H1 (cell line): ENCODE results near the gene ARPC4. TPM values are rescaled to one million over a fixed set of nuclear protein-coding genes. Genes with fewer than 3 reads are reported as not detected.

ENCODE experiments used
- CTCF ChIA-PET: fragments of 300-600 bp; sonication (Branson Sonifier 250); formaldehyde crosslinking; loops from one replicate; lab custom pipeline; 2021; ENCODE audit not compliant: partially characterized antibody; lab: Charles Lee
- POLR2A ChIA-PET: fragments of 300-600 bp; sonication (Branson Sonifier 250); formaldehyde crosslinking; loops from one replicate; lab custom pipeline; 2021; ENCODE audit warnings: inconsistent platforms; ENCODE audit not compliant: partially characterized antibody; lab: Charles Lee
- DNase-seq, 2 experiments: peaks; one replicate each; pipeline versions ENCODE4 v3.0.0 to v3.0.0-alpha.2; 2010 to 2022; ENCODE audit warnings: low spot score in 2 of 2, low read depth in 1 of 2, mixed read lengths in 1 of 2
- FAIRE-seq: peaks from 2 replicates; lab custom pipeline; 2011; peaks lifted over from hg19 to GRCh38; lab: Jason Lieb, UNC
- H2AFZ ChIP-seq: 2 replicates; pipeline ENCODE4 v1.8.1; 2012; ENCODE audit warnings: low read length, inconsistent platforms
- H2AK5ac ChIP-seq: 2 replicates; pipeline ENCODE4 v1.6.1; 2013; ENCODE audit warnings: low read depth, low read length
- H2BK120ac ChIP-seq: replicated peaks from 2 replicates; pipeline ENCODE3; 2013; ENCODE audit warnings: low read depth, low read length, inconsistent platforms
- H2BK12ac ChIP-seq: 2 replicates; pipeline ENCODE4 v1.6.1; 2013; ENCODE audit warnings: low read depth, low read length
- H2BK15ac ChIP-seq: 2 replicates; pipeline ENCODE4 v1.6.1; 2013; ENCODE audit warnings: low read length
- H2BK20ac ChIP-seq: 2 replicates; pipeline ENCODE4 v1.6.1; 2013; ENCODE audit warnings: low read length
- H2BK5ac ChIP-seq: 2 replicates; pipeline ENCODE4 v1.6.1; 2013; ENCODE audit warnings: low read depth, low read length
- H3K14ac ChIP-seq: 2 replicates; pipeline ENCODE4 v1.6.1; 2013; ENCODE audit warnings: inconsistent platforms; ENCODE audit not compliant: insufficient read length
- H3K18ac ChIP-seq: 2 replicates; pipeline ENCODE4 v1.6.1; 2013; ENCODE audit warnings: low read length; ENCODE audit errors: extremely low read depth
- H3K23ac ChIP-seq: 2 replicates; pipeline ENCODE4 v1.6.1; 2013; ENCODE audit warnings: inconsistent platforms; ENCODE audit not compliant: insufficient read length
- H3K23me2 ChIP-seq: 2 replicates; pipeline ENCODE4 v1.6.1; 2013; ENCODE audit warnings: low read depth, low read length
- H3K27ac ChIP-seq: 2 replicates; pipeline ENCODE4 v1.6.1; 2011; ENCODE audit warnings: low read depth, low read length, inconsistent platforms
- H3K27me3 ChIP-seq, 4 experiments: replicated peaks in 1 of 4; 1 replicate in 1 of 4; 2 replicates in 3 of 4; pipeline versions ENCODE4 v1.6.1 to v1.8.1; 2011 to 2013; ENCODE audit warnings: low read length in 3 of 4, mild to moderate bottlenecking in 3 of 4, inconsistent platforms in 2 of 4, mixed read lengths in 2 of 4, moderate library complexity in 1 of 4; ENCODE audit not compliant: control insufficient read depth in 3 of 4, insufficient read depth in 3 of 4; ENCODE audit errors: extremely low read depth in 1 of 4
- H3K36me3 ChIP-seq, 4 experiments: 2 replicates each; pipeline versions ENCODE4 v1.6.1 to v1.8.1; 2011 to 2013; ENCODE audit warnings: mild to moderate bottlenecking in 4 of 4, low read length in 3 of 4, moderate library complexity in 2 of 4, control low read depth in 1 of 4, inconsistent platforms in 1 of 4; ENCODE audit not compliant: insufficient read depth in 4 of 4, control insufficient read depth in 2 of 4
- H3K4ac ChIP-seq: replicated peaks from 2 replicates; pipeline ENCODE3; 2013; ENCODE audit warnings: low read length, low read depth, mixed read lengths, inconsistent platforms; ENCODE audit not compliant: insufficient read length
- H3K4me1 ChIP-seq, 4 experiments: replicated peaks in 1 of 4; 1 replicate in 1 of 4; 2 replicates in 3 of 4; pipeline versions ENCODE4 v1.6.1 to v1.8.1; 2011 to 2013; ENCODE audit warnings: low read length in 3 of 4, inconsistent platforms in 2 of 4, mixed read lengths in 1 of 4; ENCODE audit not compliant: insufficient read depth in 4 of 4, control insufficient read depth in 3 of 4
- H3K4me2 ChIP-seq, 2 experiments: 2 replicates each; pipeline versions ENCODE4 v1.6.1 to v1.8.1; 2011 to 2013; ENCODE audit warnings: low read depth in 2 of 2, low read length in 2 of 2, control low read depth in 1 of 2, inconsistent platforms in 1 of 2, mild to moderate bottlenecking in 1 of 2; ENCODE audit not compliant: insufficient read depth in 1 of 2
- H3K4me3 ChIP-seq, 4 experiments: fragments of 200-600, 300-600 bp in 1 of 4; sonication (generic), shearing (Covaris generic), sonication (Bioruptor Twin) in 1 of 4; 2 replicates each; pipeline versions ENCODE4 v1.5.1 to v1.8.1; 2011 to 2016; ENCODE audit warnings: low read length in 4 of 4, low read depth in 3 of 4, control low read depth in 2 of 4, inconsistent platforms in 2 of 4, mild to moderate bottlenecking in 2 of 4, mixed read lengths in 1 of 4, moderate library complexity in 1 of 4; ENCODE audit not compliant: insufficient read depth in 2 of 4; ENCODE audit errors: extremely low read depth in 1 of 4
- H3K56ac ChIP-seq: replicated peaks from 2 replicates; pipeline ENCODE3; 2013; ENCODE audit warnings: low read depth, mild to moderate bottlenecking, mixed read lengths, low read length, inconsistent platforms; ENCODE audit not compliant: insufficient read length
- H3K79me1 ChIP-seq: 2 replicates; pipeline ENCODE4 v1.6.1; 2013; ENCODE audit warnings: low read depth, low read length, control low read depth
- H3K79me2 ChIP-seq, 2 experiments: 2 replicates each; pipeline versions ENCODE4 v1.6.1 to v1.8.1; 2012 to 2013; ENCODE audit warnings: low read length in 2 of 2, mild to moderate bottlenecking in 2 of 2, inconsistent platforms in 1 of 2; ENCODE audit not compliant: insufficient read depth in 2 of 2, control insufficient read depth in 1 of 2
- H3K9ac ChIP-seq, 4 experiments: replicated peaks in 1 of 4; 1 replicate in 1 of 4; 2 replicates in 3 of 4; pipeline versions ENCODE4 v1.6.1 to v1.8.1; 2011 to 2013; ENCODE audit warnings: low read depth in 3 of 4, low read length in 3 of 4, control low read depth in 2 of 4, mild to moderate bottlenecking in 2 of 4, moderate library complexity in 2 of 4, inconsistent platforms in 1 of 4; ENCODE audit errors: extremely low read depth in 1 of 4
- H3K9me3 ChIP-seq, 2 experiments: 2 replicates each; pipeline versions ENCODE4 v1.6.1 to v1.8.1; 2012 to 2013; ENCODE audit warnings: mild to moderate bottlenecking in 2 of 2, moderate library complexity in 2 of 2, control low read depth in 1 of 2, inconsistent platforms in 1 of 2, low read depth in 1 of 2, low read length in 1 of 2, mixed read lengths in 1 of 2; ENCODE audit not compliant: insufficient read depth in 2 of 2
- H4K20me1 ChIP-seq, 2 experiments: replicated peaks in 1 of 2; 2 replicates each; pipeline versions ENCODE3 to v1.8.1; 2011 to 2013; ENCODE audit warnings: inconsistent platforms in 2 of 2, low read length in 2 of 2, mild to moderate bottlenecking in 1 of 2; ENCODE audit not compliant: insufficient read depth in 2 of 2, control insufficient read depth in 1 of 2
- H4K5ac ChIP-seq: 2 replicates; pipeline ENCODE4 v1.6.1; 2013; ENCODE audit warnings: low read length, low read depth, mixed read lengths, inconsistent platforms; ENCODE audit not compliant: insufficient read length
- H4K8ac ChIP-seq: 2 replicates; pipeline ENCODE4 v1.8.0; 2013; ENCODE audit warnings: mild to moderate bottlenecking, moderate library complexity, low read length, inconsistent platforms; ENCODE audit not compliant: insufficient read depth; ENCODE audit errors: extremely low read depth
- H4K91ac ChIP-seq: replicated peaks from 2 replicates; pipeline ENCODE3; 2013; ENCODE audit warnings: low read length, mixed read lengths, inconsistent platforms; ENCODE audit not compliant: insufficient read length
- CHD2 ChIP-seq: IDR thresholded peaks from 2 replicates; pipeline ENCODE4 v1.6.1; 2012; ENCODE audit warnings: low read length, improper control_type of control experiment
- HDAC2 ChIP-seq, 2 experiments: fragments of 300-600 bp in 1 of 2; sonication (generic) in 1 of 2; IDR thresholded peaks; 2 replicates each; pipeline ENCODE4 v1.6.1; 2011 to 2012; ENCODE audit warnings: low read depth in 2 of 2, low read length in 2 of 2, mild to moderate bottlenecking in 2 of 2, moderate library complexity in 2 of 2, borderline replicate concordance in 1 of 2, inconsistent platforms in 1 of 2
- MAFK ChIP-seq: IDR thresholded peaks from 2 replicates; pipeline ENCODE4 v1.6.1; 2012; ENCODE audit warnings: low read depth, mild to moderate bottlenecking, improper control_type of control experiment, low read length
- NRF1 ChIP-seq: IDR thresholded peaks from 2 replicates; pipeline ENCODE4 v1.6.1; 2011; ENCODE audit warnings: mild to moderate bottlenecking, low read depth, low read length, improper control_type of control experiment
- PHF8 ChIP-seq: fragments of 200-600 bp; sonication (generic); conservative IDR thresholded peaks from 2 replicates; pipeline ENCODE4 v1.7.1; 2012; ENCODE audit warnings: low read depth, mild to moderate bottlenecking, inconsistent platforms, low read length, moderate library complexity
- POLR2A ChIP-seq, 2 experiments: IDR thresholded peaks; 1 replicate in 1 of 2; 2 replicates in 1 of 2; pipeline ENCODE4 v1.6.1; 2011; ENCODE audit warnings: low read depth in 2 of 2, low read length in 2 of 2, mild to moderate bottlenecking in 2 of 2; ENCODE audit errors: control extremely low read depth in 1 of 2
- SIX5 ChIP-seq: IDR thresholded peaks from 2 replicates; pipeline ENCODE4 v1.6.1; 2011; ENCODE audit warnings: mild to moderate bottlenecking, low read depth, low read length
- SUZ12 ChIP-seq: fragments of 200-600 bp; sonication (generic); IDR thresholded peaks from 2 replicates; pipeline ENCODE4 v1.6.1; 2012; ENCODE audit warnings: mild to moderate bottlenecking, inconsistent platforms, low read length, moderate library complexity, mixed read lengths
- TAF1 ChIP-seq: IDR thresholded peaks from 2 replicates; pipeline ENCODE4 v1.6.1; 2011; ENCODE audit warnings: mild to moderate bottlenecking, low read depth, low read length
- TBP ChIP-seq: IDR thresholded peaks from 2 replicates; pipeline ENCODE4 v1.6.1; 2011; ENCODE audit warnings: low read depth, low read length, improper control_type of control experiment
- TCF12 ChIP-seq: IDR thresholded peaks from 2 replicates; pipeline ENCODE4 v1.6.1; 2011; ENCODE audit warnings: low read depth, mild to moderate bottlenecking, low read length
- WGBS, 2 experiments: shearing (Covaris generic) in 1 of 2; methylation state at CpG; one replicate each; pipeline versions ENCODE4 v1.1.6 to v1.1.7; 2013 to 2015; ENCODE audit warnings: low lambda C conversion rate in 2 of 2, mixed read lengths in 2 of 2, inconsistent platforms in 1 of 2, low coverage in 1 of 2, missing lambda C conversion rate in 1 of 2; ENCODE audit not compliant: insufficient replicate concordance in 2 of 2, insufficient coverage in 1 of 2, insufficient read length in 1 of 2; ENCODE audit errors: extremely low coverage in 1 of 2, missing lambda C conversion rate in 1 of 2; 5-methylcytosine and 5-hydroxymethylcytosine counted together
- polyA plus RNA-seq, 7 experiments: library from polyadenylated mRNA; depleted of rRNA in 3 of 7; stranded (reverse) in 5 of 7; unstranded in 2 of 7; fragments of >200 nt in 5 of 7; fragments of 200-250 nt in 2 of 7; gene quantifications; 1 replicate in 5 of 7; 2 replicates in 1 of 7; 4 replicates in 1 of 7; pipeline versions ENCODE4 v1.2.1 to v1.2.3, GENCODE V29; 2011 to 2013; ENCODE audit warnings: missing spikeins in 2 of 7, mixed read lengths in 2 of 7
- total RNA-seq: library from RNA; stranded (reverse); fragmentation: NEBNext Ultra II Directional; extraction: Animal tissue kit (Norgen Biotek cat#: 25700); gene quantifications from 2 replicates; pipeline ENCODE4 v1.2.1, GENCODE V29; 2021

ARPC4 gene
- total and polyA plus RNA-seq, 2 of the 8 experiments (the other 6 are each of a cell fraction or from before 2014, with no cell fraction given): 138 to 154 TPM

DNA sequence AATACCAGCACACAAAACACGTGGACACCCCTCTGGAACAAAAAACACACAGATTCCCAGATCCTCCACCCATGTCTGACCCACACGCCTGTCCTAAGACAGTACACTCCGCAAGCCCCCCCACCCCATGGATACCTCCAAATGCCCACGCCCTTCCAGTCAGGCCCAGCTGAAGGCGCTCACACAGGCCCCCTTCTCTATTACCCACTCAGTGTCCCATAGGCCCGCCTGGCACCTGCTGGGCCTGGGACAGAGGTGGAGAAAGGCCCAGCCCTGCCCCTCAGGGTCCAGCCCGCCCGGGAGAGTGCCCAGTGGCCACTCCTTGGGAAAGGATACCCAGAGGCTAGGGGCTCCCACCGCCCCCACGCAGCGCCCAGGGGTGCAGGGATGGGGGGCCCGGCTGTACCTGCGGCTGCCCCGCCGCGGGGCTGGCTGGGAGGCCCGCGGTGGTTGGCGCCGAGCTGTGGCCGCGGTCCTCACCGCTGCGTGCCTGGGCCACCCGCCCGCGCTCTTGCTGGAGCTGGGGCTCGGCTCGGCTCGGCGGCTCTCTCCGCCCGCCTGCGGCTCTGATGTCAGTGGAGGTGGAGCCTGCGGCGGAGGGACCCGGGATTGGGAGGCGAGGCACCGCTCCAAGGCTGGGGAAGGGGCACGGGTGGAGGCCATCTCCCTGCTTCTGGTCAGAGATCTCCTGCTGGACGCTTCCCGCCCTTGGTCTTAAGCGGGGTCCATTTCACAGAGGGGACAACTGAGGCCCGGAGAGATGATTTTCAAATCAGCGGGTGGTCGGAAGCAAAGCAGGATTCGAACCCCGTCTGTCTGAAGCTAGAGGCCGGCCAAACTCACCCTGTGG, 23.2 kb upstream of the ARPC4 start, which contains the start of gene CAMK1:
TSS of gene CAMK1 (minus strand) at position 522 of the 850 bp plus-strand sequence. CDS start 2,198 bp downstream, outside the sequence.
- WGBS, 2 experiments: 15% methylated on average over 45 of the region's 49 CpGs; no CpG with 5 or more reads in 1 of the 2 experiments
- TF ChIP-seq TAF1 (no peak), NRF1 (no peak), SIX5 (no peak), SUZ12 (no peak), HDAC2 (IDR thresholded peaks at IDR 0.05; ENCODE audit: borderline replicate concordance in 1 of 2, low read depth in 2 of 2, low read length in 2 of 2) (peak in 1 of 2 experiments; percentile 77; a peak in 1 of 4 replicates), TBP (no peak), CHD2 (no peak), MAFK (no peak), TCF12 (no peak), POLR2A (IDR thresholded peaks at IDR 0.05; ENCODE audit: control extremely low read depth in 1 of 2, low read depth in 2 of 2, low read length in 2 of 2) (no peak), PHF8 (peak; percentile 45; the same call in 1 of the 2 replicates)

More for the DNA sequence above, 23.2 kb upstream of the ARPC4 start, which contains the start of gene CAMK1:
- H3K79me2 ChIP-seq: no peaks in the 10 kb centered on the region
- H3K27ac ChIP-seq: no peak within 1 kb of the TSS
- H2BK12ac ChIP-seq: no peak within 1 kb of the TSS
- H4K20me1 ChIP-seq: peaks cover 0 to 3% of the 10 kb centered on the region in 2 experiments
- no peak within 1 kb of the TSS for H3K4ac ChIP-seq
- H2BK5ac ChIP-seq: no peak within 1 kb of the TSS
- H3K18ac ChIP-seq: no peak within 1 kb of the TSS; the same call in none of the 2 replicates
- no peak within 1 kb of the TSS for H4K5ac ChIP-seq
- no peaks in the 10 kb centered on the region for H3K36me3 ChIP-seq
- H3K27me3 ChIP-seq: peaks cover 1 to 28% (median 23%) of the 10 kb centered on the region in 4 experiments; a peak in 6 of 7 replicates
- ChIA-PET CTCF (interaction anchor here (0.9 to 1.6 kb wide), 3 partner anchors 12 to 17 kb away, joined by 3 to 5 read pairs (median 3); no protein-coding TSS in a partner anchor), POLR2A (interaction anchor here (0.6 to 5.2 kb wide), 9 partner anchors 8 to 256 kb away, joined by 3 to 43 read pairs (median 4); partner anchors contain the start of genes ARPC4, FANCD2, OGG1 and TADA3)
- no peak within 1 kb of the TSS for H2AK5ac ChIP-seq
- no peaks in the 10 kb centered on the region for H3K9me3 ChIP-seq
- H3K23me2 ChIP-seq: peaks cover 7% of the 10 kb centered on the region
- H2BK15ac ChIP-seq: no peak within 1 kb of the TSS
- no peaks in the 10 kb centered on the region for H3K79me1 ChIP-seq
- H3K14ac ChIP-seq: no peak within 1 kb of the TSS
- H2AFZ ChIP-seq: peak within 1 kb of the TSS; percentile 57; the same call in 1 of the 2 replicates
- H3K23ac ChIP-seq: no peak within 1 kb of the TSS
- H4K91ac ChIP-seq: peak within 1 kb of the TSS; percentile 35
- peaks cover 0 to 10% (median 2%) of the 10 kb centered on the region in 4 experiments; a peak in 1 of 7 replicates for H3K4me1 ChIP-seq
- no peak within 1 kb of the TSS for H2BK20ac ChIP-seq
- peak within 1 kb of the TSS in 3 of 4 experiments; percentile 6 to 67 (median 21); a peak in 5 of 7 replicates for H3K9ac ChIP-seq
- no peak within 1 kb of the TSS for H2BK120ac ChIP-seq
- H4K8ac ChIP-seq: no peak within 1 kb of the TSS; the same call in 1 of the 2 replicates
- peak in 1 of 2 experiments; percentile 85 for DNase-seq
- H3K4me2 ChIP-seq: peak within 1 kb of the TSS; percentile 69 to 79
- no peak for FAIRE-seq
- H3K4me3 ChIP-seq: peak within 1 kb of the TSS; percentile 50 to 68 (median 52)
- H3K56ac ChIP-seq: no peak within 1 kb of the TSS
